K562 (cell line): Measurements from ENCODE around the gene SPATC1L. TPM values are rescaled to one million over a fixed set of nuclear protein-coding genes. Genes with fewer than 3 reads are reported as not detected.
A peak's percentile ranks its signal among the peaks of the same experiment; 100 is the strongest.
"Not testable (repeated sequence)": the region's sequence is repeated elsewhere in the genome, so short reads cannot be mapped to it uniquely, and the experiment has no call there.

Source experiments
- ARID1B ChIP-seq: fragments of 450-650 bp; IDR thresholded peaks from 2 replicates; pipeline ENCODE4 v1.6.1; 2016; ENCODE audit warnings: antibody characterized with exemption, mild to moderate bottlenecking, inconsistent platforms
- BHLHE40 ChIP-seq: IDR thresholded peaks from 2 replicates; pipeline ENCODE4 v1.6.1; 2011; ENCODE audit warnings: low read length, improper control_type of control experiment
- CREM ChIP-seq: IDR thresholded peaks from 2 replicates; pipeline ENCODE4 v1.6.1; 2014; ENCODE audit warnings: antibody characterized with exemption, low read depth
- CXXC5 ChIP-seq: fragments of 250-450 bp; sonication (Bioruptor Pico); IDR thresholded peaks from 2 replicates; pipeline ENCODE4 v1.8.0; 2022; ENCODE audit warnings: inconsistent platforms, mild to moderate bottlenecking, moderate library complexity
- DPF2 ChIP-seq: fragments of 450-650 bp; IDR thresholded peaks from 2 replicates; pipeline ENCODE4 v1.6.1; 2016
- HDAC1 ChIP-seq, 2 experiments: fragments of 450-650 bp; IDR thresholded peaks; 2 replicates each; pipeline ENCODE4 v1.6.1; 2016 to 2017; ENCODE audit warnings: inconsistent platforms in 1 of 2, mild to moderate bottlenecking in 1 of 2, moderate library complexity in 1 of 2
- HDAC2 ChIP-seq: fragments of 450-650 bp; IDR thresholded peaks from 2 replicates; pipeline ENCODE4 v1.6.1; 2016; ENCODE audit warnings: mild to moderate bottlenecking
- HDGF ChIP-seq: fragments of 450-650 bp; IDR thresholded peaks from 2 replicates; pipeline ENCODE4 v1.6.1; 2016
- MTA1 ChIP-seq: fragments of 450-650 bp; IDR thresholded peaks from 2 replicates; pipeline ENCODE4 v1.6.1; 2017; ENCODE audit warnings: borderline replicate concordance
- MYC ChIP-seq, 2 experiments: fragments of 250-450 bp in 1 of 2; sonication (Bioruptor Pico) in 1 of 2; IDR thresholded peaks; 2 replicates each; pipeline versions ENCODE4 v1.5.1 to v1.6.1; 2012 to 2021; ENCODE audit warnings: low read depth in 2 of 2, borderline replicate concordance in 1 of 2, improper control_type of control experiment in 1 of 2, low read length in 1 of 2, mild to moderate bottlenecking in 1 of 2, moderate library complexity in 1 of 2
- NRF1 ChIP-seq, 2 experiments: fragments of 450-650 bp; IDR thresholded peaks in 1 of 2; conservative IDR thresholded peaks in 1 of 2; 2 replicates each; pipeline ENCODE4 v1.6.1; 2014; ENCODE audit warnings: mild to moderate bottlenecking in 2 of 2
- PHF20 ChIP-seq: fragments of 450-650 bp; IDR thresholded peaks from 2 replicates; pipeline ENCODE4 v1.6.1; 2018; ENCODE audit not compliant: partially characterized antibody
- RB1 ChIP-seq: fragments of 450-650 bp; IDR thresholded peaks from 2 replicates; pipeline ENCODE4 v1.6.1; 2017; ENCODE audit warnings: low read depth, mild to moderate bottlenecking
- SMC3 ChIP-seq: conservative IDR thresholded peaks from 2 replicates; pipeline ENCODE4 v1.6.1; 2011; ENCODE audit warnings: low read depth, low read length, improper control_type of control experiment; ENCODE audit not compliant: insufficient read depth
- TRIM28 ChIP-seq: fragments of 450-650 bp; IDR thresholded peaks from 2 replicates; pipeline ENCODE4 v1.6.1; 2017
- ZNF263 ChIP-seq: sonication (generic); formaldehyde crosslinking; IDR thresholded peaks from 2 replicates; pipeline ENCODE4 v1.8.0; 2022; ENCODE audit warnings: mild to moderate bottlenecking, missing genetic modification reagents, borderline replicate concordance
- polyA plus RNA-seq, 8 experiments: library from polyadenylated mRNA; depleted of rRNA in 4 of 8; stranded (reverse) in 5 of 8; unstranded in 3 of 8; fragments of >200 nt; fragmentation: Nextera tagmentation in 2 of 8; fragmentation: Illumina TruSeq in 1 of 8; extraction: Ambion mirVana in 2 of 8; extraction: Trizol in 1 of 8; gene quantifications; 2 replicates each; pipeline versions ENCODE4 v1.2.1 to v1.2.3, GENCODE V29; 2011 to 2014; ENCODE audit warnings: inconsistent platforms in 1 of 8, missing spikeins in 1 of 8
- total RNA-seq, 7 experiments: library from RNA; depleted of rRNA in 6 of 7; stranded (reverse); fragments of >200 nt in 6 of 7; fragmentation: Illumina TruSeq in 2 of 7; extraction: Trizol in 2 of 7; gene quantifications; 2 replicates each; pipeline versions ENCODE4 v1.2.1 to v1.2.3, GENCODE V29; 2011 to 2021; ENCODE audit warnings: low replicate concordance in 1 of 7
- TF ChIP-seq, protein P1 (sequence below): fragments of 450-650 bp; formaldehyde crosslinking; IDR thresholded peaks from 2 replicates; pipeline ENCODE4 v1.4.0; 2020; ENCODE audit warnings: mild to moderate bottlenecking, moderate library complexity
- TF ChIP-seq, protein P2 (sequence below): fragments of 450-650 bp; IDR thresholded peaks from 2 replicates; pipeline ENCODE4 v1.6.1; 2016; ENCODE audit warnings: borderline replicate concordance
- TF ChIP-seq, protein P3 (sequence below): sonication (generic); formaldehyde crosslinking; IDR thresholded peaks from 2 replicates; pipeline ENCODE4 v1.8.0; 2022; ENCODE audit warnings: missing genetic modification reagents, mild to moderate bottlenecking, moderate library complexity, borderline replicate concordance
- TF ChIP-seq, protein P4 (sequence below), 2 experiments: fragments of 450-650 bp; conservative IDR thresholded peaks; 2 replicates each; pipeline ENCODE4 v1.6.1; 2017; ENCODE audit warnings: mild to moderate bottlenecking in 2 of 2, moderate library complexity in 2 of 2
- TF ChIP-seq, protein P5 (sequence below): IDR thresholded peaks from 2 replicates; pipeline ENCODE4 v1.6.1; 2012; ENCODE audit warnings: low read depth, low read length, improper control_type of control experiment, borderline replicate concordance

The SPATC1L gene
- total and polyA plus RNA-seq, 9 of the 15 experiments (the other 6 are each of a cell fraction or from before 2014, with no cell fraction given), result 0.14 to 121 (median 34.0) TPM; not detected in 1

DNA sequence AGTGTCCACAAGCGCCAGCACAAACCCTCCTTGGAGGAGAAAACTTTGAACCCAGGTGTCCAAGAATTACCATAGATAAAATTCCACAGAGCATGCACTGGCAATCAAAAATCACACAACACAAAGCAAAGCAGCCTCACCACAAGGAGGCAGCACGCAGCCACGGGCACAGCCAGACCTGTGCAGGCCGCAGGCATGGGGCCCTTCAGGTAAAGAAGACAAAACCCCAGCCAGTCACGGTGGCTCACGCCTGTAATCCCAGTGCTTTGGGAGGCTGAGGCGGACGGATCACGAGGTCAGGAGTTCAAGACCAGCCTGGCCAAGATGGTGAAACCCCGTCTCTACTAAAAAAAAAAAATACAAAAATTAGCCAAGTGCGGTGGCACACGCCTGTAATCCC is 36.8 kb downstream of the SPATC1L start (continued):
- TF ChIP-seq, protein P1, sequence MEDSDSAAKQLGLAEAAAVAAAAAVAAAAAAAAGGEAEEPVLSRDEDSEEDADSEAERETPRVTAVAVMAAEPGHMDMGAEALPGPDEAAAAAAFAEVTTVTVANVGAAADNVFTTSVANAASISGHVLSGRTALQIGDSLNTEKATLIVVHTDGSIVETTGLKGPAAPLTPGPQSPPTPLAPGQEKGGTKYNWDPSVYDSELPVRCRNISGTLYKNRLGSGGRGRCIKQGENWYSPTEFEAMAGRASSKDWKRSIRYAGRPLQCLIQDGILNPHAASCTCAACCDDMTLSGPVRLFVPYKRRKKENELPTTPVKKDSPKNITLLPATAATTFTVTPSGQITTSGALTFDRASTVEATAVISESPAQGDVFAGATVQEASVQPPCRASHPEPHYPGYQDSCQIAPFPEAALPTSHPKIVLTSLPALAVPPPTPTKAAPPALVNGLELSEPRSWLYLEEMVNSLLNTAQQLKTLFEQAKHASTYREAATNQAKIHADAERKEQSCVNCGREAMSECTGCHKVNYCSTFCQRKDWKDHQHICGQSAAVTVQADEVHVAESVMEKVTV (CRISPR knock-in tag), result peak; percentile 58
- peak; percentile 32; the same call in 1 of the 2 replicates for TF ChIP-seq CREM
- TF ChIP-seq, protein P2, sequence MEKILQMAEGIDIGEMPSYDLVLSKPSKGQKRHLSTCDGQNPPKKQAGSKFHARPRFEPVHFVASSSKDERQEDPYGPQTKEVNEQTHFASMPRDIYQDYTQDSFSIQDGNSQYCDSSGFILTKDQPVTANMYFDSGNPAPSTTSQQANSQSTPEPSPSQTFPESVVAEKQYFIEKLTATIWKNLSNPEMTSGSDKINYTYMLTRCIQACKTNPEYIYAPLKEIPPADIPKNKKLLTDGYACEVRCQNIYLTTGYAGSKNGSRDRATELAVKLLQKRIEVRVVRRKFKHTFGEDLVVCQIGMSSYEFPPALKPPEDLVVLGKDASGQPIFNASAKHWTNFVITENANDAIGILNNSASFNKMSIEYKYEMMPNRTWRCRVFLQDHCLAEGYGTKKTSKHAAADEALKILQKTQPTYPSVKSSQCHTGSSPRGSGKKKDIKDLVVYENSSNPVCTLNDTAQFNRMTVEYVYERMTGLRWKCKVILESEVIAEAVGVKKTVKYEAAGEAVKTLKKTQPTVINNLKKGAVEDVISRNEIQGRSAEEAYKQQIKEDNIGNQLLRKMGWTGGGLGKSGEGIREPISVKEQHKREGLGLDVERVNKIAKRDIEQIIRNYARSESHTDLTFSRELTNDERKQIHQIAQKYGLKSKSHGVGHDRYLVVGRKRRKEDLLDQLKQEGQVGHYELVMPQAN, result peak; percentile 61
- TF ChIP-seq PHF20, result peak; percentile 45
- peak in 1 of 2 experiments; percentile 40; a peak in 1 of 4 replicates for TF ChIP-seq HDAC1 (IDR thresholded peaks at IDR 0.05)
- TF ChIP-seq ARID1B, result peak; percentile 37
- peak; percentile 57; the same call in 1 of the 2 replicates for TF ChIP-seq DPF2
- peak; percentile 34; the same call in 1 of the 2 replicates for TF ChIP-seq BHLHE40
- TF ChIP-seq ZNF263 (CRISPR knock-in tag), result 0 out of 2 replicates have a peak, but pooled peaks have one; percentile 15
- TF ChIP-seq, protein P3, sequence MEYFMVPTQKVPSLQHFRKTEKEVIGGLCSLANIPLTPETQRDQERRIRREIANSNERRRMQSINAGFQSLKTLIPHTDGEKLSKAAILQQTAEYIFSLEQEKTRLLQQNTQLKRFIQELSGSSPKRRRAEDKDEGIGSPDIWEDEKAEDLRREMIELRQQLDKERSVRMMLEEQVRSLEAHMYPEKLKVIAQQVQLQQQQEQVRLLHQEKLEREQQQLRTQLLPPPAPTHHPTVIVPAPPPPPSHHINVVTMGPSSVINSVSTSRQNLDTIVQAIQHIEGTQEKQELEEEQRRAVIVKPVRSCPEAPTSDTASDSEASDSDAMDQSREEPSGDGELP, result peak; percentile 39; the same call in 1 of the 2 replicates
- TF ChIP-seq, protein P4, sequence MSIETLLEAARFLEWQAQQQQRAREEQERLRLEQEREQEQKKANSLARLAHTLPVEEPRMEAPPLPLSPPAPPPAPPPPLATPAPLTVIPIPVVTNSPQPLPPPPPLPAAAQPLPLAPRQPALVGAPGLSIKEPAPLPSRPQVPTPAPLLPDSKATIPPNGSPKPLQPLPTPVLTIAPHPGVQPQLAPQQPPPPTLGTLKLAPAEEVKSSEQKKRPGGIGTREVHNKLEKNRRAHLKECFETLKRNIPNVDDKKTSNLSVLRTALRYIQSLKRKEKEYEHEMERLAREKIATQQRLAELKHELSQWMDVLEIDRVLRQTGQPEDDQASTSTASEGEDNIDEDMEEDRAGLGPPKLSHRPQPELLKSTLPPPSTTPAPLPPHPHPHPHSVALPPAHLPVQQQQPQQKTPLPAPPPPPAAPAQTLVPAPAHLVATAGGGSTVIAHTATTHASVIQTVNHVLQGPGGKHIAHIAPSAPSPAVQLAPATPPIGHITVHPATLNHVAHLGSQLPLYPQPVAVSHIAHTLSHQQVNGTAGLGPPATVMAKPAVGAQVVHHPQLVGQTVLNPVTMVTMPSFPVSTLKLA (conservative IDR thresholded peaks at IDR 0.05), result peak in 1 of 2 experiments; percentile 42; a peak in 1 of 4 replicates
- TF ChIP-seq CXXC5, result peak; percentile 22; the same call in 1 of the 2 replicates
- peak; percentile 80; the same call in 1 of the 2 replicates for TF ChIP-seq RB1
- peak; percentile 76 for TF ChIP-seq TRIM28
- TF ChIP-seq, protein P5, sequence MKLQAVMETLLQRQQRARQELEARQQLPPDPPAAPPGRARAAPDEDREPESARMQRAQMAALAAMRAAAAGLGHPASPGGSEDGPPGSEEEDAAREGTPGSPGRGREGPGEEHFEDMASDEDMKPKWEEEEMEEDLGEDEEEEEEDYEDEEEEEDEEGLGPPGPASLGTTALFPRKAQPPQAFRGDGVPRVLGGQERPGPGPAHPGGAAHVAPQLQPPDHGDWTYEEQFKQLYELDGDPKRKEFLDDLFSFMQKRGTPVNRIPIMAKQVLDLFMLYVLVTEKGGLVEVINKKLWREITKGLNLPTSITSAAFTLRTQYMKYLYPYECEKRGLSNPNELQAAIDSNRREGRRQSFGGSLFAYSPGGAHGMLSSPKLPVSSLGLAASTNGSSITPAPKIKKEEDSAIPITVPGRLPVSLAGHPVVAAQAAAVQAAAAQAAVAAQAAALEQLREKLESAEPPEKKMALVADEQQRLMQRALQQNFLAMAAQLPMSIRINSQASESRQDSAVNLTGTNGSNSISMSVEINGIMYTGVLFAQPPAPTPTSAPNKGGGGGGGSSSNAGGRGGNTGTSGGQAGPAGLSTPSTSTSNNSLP, result 0 out of 2 replicates have a peak, but pooled peaks have one; percentile 27
- TF ChIP-seq MYC (IDR thresholded peaks at IDR 0.05; ENCODE audit: low read depth, low read length), result peak; percentile 33; the same call in 1 of the 2 replicates
- not testable (repeated sequence) for TF ChIP-seq MYC (CRISPR knock-in tag; IDR thresholded peaks at IDR 0.05; ENCODE audit: borderline replicate concordance, low read depth)
- TF ChIP-seq HDGF, result 0 out of 2 replicates have a peak, but pooled peaks have one; percentile 48
- peak; percentile 74 for TF ChIP-seq SMC3
- 0 out of 4 replicates have a peak, but pooled peaks have one; percentile 30 to 39 for TF ChIP-seq NRF1 (conservative IDR thresholded peaks at IDR 0.05 in 1 of 2, IDR thresholded peaks at IDR 0.05 in 1 of 2)
- 0 out of 2 replicates have a peak, but pooled peaks have one; percentile 30 for TF ChIP-seq HDAC2
- TF ChIP-seq MTA1, result peak; percentile 52; the same call in 1 of the 2 replicates
